GM19328 (cell line): Measurements from ENCODE around the gene TRH.
"Not testable (repeated sequence)": the region's sequence is repeated elsewhere in the genome, so short reads cannot be mapped to it uniquely, and the experiment has no call there.

Source experiments
- ATAC-seq: cut with Tn5 transposase; IDR thresholded peaks from one replicate; pipeline ENCODE4 v1.9.1; 2021; ENCODE audit warnings: mild to moderate bottlenecking, moderate library complexity; ENCODE audit not compliant: unreplicated experiment

Gene TRH

DNA sequence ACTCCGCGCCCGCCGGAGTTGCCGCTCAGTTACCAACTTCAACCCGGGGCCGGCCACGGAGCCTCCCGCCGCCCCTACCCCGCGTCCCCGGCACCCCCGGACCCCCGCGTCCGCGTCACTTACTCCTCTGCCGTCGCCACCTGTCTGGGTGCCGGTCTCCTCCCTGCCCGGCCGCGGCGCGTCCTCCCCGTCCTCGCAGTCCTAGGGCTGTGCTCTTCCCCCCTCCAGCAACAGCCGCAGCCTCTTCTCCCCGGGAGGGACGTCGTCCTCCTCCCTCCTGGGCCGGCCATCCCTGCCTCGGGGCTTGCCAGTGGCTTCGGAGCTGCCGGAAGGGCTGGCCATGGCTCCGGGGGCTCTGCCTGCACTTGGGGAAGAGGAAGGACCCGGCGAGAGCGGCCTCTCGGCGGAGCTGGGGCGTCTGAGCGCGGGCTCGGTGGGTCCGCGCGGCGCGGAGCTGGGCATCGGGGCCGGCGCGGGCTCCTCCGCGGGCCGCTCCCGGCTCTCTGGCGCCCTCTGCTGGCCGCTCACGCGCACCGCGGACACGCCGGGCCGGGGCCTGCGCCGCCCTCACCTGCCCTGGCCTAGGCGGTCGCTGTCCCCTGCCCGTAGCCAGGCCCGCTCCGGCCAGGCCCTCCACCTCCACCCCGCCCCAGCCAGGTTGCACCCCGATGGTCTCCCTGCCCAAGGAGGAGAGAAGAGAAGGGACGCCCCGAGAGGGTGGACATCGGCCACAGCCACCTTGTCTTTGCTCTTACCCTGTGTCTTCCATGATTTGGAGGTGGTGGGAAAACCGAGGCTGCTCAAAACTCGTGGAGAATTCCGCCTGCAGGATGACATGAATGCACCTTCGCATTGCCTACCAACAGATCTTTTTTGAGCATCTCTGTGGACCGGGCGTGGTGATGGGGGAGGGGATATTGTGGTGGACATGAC, 28.4 kb downstream of the TRH start:
- ATAC-seq: not testable (repeated sequence)

DNA sequence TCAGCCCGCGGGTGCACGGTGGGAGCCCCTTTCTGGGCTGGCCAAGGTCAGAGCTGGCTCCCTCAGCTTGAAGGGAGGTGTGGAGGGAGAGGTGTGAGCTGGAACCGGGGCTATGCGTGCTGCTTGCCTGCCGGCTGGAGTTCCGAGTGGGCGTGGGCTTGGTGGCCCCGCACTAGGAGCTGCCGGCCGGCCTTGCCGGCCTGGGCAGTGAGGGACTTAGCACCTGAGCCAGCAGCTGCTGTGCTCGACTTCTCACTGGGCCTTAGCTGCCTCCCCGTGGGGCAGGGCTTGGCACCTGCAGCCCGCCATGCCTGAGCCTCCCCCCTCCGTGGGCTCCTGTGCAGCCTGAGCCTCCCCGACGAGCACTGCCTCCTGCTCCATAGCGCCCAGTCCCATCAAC, 36.0 kb downstream of the TRH start:
- no peak for ATAC-seq

DNA sequence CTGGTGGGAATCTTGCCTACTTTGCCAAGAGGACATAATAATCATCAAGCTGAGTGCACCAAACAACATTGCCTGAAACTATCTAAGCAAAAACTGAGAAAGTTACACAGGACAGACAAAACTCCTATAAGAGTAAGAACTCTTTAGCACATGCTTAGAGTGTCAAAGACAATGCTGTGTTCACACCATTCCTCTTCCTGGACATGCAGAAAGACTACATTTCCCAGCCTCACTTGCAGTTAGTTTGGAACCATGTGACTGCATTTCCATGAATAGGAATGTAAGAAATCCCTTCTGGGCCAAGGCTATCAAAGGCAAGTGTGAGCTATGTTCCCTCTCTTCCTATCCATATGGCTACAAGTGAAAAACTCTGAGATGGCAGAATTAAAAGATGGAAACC, 37.6 kb downstream of the TRH start:
- ATAC-seq: not testable (repeated sequence)

DNA sequence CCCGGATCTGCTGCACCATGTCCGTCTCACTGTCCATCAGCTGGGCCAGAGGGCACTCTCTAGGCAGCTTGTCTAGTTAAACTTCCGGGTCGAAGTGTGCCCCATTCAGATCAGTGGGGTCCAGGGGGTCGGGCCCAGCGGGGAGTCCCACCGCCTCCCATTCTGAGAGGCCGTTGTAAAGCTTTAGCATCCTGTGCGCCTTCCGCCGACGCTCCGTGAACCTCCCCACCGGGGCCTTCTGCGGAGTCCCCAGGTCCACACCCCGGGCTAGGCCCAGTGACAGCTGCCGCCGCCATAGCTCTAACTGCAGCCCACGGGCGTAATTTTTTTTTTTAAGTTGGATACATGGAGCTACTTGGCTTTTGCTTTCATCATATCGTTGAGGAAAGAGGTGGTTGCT, 38.7 kb downstream of the TRH start:
- ATAC-seq: not testable (repeated sequence)

DNA sequence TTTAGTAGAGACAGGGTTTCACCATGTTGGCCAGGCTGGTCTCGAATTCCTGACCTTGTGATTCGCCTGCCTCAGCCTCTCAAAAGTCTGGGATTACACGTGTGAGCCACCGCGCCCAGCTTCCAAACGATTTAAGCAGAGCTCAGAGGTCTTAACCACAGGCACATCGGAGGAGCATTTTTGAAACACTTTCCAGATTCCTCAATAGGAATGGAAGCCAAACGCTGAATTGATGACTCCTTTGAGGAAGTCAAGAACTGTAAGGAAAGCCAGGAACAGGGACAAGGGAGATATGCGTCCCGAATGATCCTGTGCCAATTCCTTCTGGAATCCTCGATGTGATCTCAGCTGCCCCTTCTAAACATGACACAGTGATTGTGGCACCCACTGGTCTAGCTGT, 40.0 kb downstream of the TRH start:
- ATAC-seq: no peak

DNA sequence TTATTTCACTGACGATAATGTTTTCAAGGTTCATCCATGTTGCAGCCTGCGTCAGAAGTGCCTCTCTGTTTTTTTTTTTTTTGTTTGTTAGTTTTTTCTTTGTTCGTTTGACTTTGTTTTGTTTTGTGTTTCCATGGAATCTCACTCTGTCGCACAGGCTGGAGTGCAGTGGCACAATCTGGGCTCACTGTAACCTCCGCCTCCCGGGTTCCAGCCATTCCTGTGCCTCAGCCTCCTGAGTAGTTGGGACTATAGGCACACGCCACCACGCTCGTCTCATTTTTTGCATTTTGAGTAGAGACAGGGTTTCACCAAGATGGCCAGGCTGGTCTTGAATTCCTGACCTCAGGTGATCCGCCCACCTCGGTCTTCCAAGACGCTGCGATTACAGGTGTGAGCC, 43.1 kb downstream of the TRH start:
- not testable (repeated sequence) for ATAC-seq

DNA sequence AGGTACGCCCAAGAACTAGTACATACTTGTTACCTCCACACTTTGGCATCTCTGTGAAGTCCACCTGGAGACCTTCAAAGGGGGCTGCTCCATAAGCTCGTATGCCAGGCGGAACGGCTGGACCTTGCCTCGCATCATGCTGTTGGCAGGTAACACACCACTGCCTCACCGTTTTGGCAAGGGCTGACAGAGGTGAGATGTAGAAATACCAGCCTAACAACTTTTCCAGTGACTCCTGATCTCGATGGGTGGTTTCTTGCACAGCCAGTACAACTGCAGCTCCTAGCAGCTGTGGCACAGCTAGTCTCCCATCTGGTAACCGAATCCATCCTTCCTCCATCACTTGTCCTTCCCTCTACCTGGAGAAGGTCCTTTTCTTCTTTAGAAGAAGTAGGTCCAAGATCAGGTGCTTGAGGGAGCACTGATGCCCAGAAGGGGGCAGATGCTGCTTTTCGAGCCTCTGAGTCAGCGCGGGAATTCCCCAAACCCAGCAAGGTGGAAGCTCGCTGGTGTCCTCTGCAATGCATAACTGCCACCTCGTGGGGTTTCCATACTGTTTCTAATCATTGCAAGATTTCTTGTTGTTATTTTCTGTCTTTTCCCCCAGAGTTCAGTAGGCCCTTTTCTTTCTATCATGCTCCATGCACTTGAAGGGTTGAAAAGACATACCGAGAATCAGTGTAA, 51.8 kb downstream of the TRH start:
- not testable (repeated sequence) for ATAC-seq

DNA sequence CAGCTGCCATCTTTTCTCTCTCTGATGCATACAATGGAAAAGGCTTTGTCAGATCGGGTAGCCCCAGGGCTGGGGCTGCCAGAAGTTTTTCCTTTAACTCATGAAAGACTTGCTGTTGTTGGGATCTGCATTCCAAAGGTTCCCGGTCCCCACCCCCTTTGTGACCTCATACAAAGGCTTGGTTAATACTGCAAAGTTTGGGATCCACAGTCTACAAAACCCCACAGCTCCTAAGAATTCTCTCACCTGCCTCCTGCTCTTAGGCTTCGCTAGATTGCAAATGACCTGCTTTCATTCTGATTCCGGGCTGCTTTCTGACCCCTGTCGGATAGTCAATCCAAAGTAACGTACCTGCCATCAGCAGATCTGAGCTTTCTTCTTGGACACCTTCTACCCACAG, 52.9 kb downstream of the TRH start:
- not testable (repeated sequence) for ATAC-seq
